ENCODE measurements around the gene CBARP. TPM values are rescaled to one million over a fixed set of nuclear protein-coding genes. Genes with fewer than 3 reads are reported as not detected.
"Not testable (repeated sequence)": the region's sequence is repeated elsewhere in the genome, so short reads cannot be mapped to it uniquely, and the experiment has no call there.

CBARP gene
- total RNA-seq, 1 donor from 2014 or later = 0.96 TPM

DNA sequence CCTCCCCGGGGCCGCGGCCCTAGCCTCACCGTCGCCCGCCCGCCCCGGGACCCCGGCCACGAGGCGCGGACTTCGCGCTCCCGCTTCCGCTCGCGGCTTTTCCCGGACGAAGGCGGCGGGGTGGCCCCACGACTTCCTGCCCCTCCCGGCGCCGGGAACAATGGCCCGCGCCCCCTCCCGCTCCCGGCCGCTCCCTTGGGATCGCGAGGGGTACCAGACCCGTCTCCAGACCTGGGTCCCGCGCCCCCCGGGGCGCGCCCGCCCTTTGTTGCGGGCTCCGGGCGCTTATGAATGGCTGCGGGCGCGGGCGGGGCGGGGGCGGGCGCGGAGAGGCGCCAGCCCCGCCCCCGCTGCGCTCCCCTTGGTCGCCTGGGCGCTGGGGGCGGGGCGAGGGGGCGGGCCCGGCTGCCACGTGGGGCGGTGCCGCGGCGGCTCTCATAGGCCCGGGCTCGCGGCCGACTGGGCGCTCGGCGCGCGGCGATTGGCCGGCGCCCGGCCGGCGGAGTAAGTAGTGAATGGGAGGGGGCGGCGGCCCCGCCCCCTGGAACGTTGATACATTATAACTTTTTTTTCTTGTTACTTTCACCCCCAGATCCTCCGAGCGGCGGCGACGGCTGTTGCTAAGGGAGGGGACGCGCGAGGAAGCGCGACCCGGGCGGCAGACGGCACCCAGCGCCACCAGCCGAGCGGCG, 11.6 kb upstream of the CBARP start:
- H3K4me1 ChIP-seq = peaks cover 85% of the 10 kb centered on the region
- H3K36me3 ChIP-seq = peaks cover 35% of the 10 kb centered on the region
- intact Hi-C loops (cut with micrococcal nuclease) = no loop called here
- no peak for TF ChIP-seq CTCF (IDR thresholded peaks at IDR 0.05; ENCODE audit: borderline replicate concordance)
- H3K4me3 ChIP-seq = peak overlapping the region; percentile 93
- H3K27me3 ChIP-seq (ENCODE audit: low read depth) = no peaks in the 10 kb centered on the region
- no peaks in the 10 kb centered on the region for H3K9me3 ChIP-seq (replicated peaks)
- DNase-seq = peak; percentile 95
- peak overlapping the region; percentile 100 for H3K27ac ChIP-seq (replicated peaks)

GRCh38 chr19:1248786-1249297, 11.0 kb upstream of the CBARP start:
- TF ChIP-seq CTCF (IDR thresholded peaks at IDR 0.05; ENCODE audit: borderline replicate concordance) = peak; percentile 85
- intact Hi-C loops (cut with micrococcal nuclease) = no loop called here
- H3K4me1 ChIP-seq = peaks cover 85% of the 10 kb centered on the region
- H3K27ac ChIP-seq (replicated peaks) = peak overlapping the region; percentile 100
- no peaks in the 10 kb centered on the region for H3K9me3 ChIP-seq (replicated peaks)
- peaks cover 29% of the 10 kb centered on the region for H3K36me3 ChIP-seq
- peak; percentile 88 for DNase-seq
- peak overlapping the region; percentile 93 for H3K4me3 ChIP-seq
- no peaks in the 10 kb centered on the region for H3K27me3 ChIP-seq (ENCODE audit: low read depth)

DNA sequence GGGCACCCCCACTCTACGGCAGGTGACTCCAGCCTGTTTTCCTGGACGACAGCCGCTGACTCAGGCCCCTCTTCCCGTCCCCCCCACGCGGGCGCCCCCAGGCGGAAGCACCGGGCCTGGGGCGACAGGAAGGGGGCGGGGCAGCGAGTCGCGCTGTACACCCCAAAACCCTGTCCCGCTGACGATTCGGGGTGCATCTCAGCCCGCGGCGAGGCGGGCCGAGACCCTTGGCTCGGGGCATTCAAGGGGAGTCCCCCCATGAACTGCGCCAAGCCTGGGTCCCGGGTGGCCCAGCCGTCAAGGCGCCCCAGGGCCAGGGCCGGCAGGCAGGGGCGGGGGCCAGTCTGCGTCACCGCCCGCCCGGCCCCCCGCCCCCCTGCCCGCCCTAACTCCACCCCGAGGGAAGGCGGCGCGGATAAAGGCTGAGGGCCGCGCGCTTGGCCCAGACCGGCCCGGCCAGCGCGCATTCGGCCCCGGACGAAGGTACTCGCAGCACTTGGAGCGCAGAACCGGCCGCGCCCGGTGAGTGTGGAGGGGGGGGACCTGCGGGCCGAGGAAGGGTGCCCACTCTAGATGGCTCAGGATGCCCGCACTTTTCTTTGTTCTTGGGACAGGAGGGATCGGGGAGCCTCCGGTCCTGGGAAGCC, 10.5 kb upstream of the CBARP start, which contains the start of gene MIDN:
Gene MIDN (plus strand): TSS at position 445 of the 647 bp plus-strand sequence. CDS start 1,714 bp downstream, outside the sequence.
- H3K9me3 ChIP-seq (replicated peaks) = no peaks in the 10 kb centered on the region
- peak; percentile 88 for DNase-seq
- peaks cover 85% of the 10 kb centered on the region for H3K4me1 ChIP-seq
- TF ChIP-seq CTCF (IDR thresholded peaks at IDR 0.05; ENCODE audit: borderline replicate concordance) = peak; percentile 28
- H3K27me3 ChIP-seq (ENCODE audit: low read depth) = no peaks in the 10 kb centered on the region
- H3K36me3 ChIP-seq = peaks cover 24% of the 10 kb centered on the region
- H3K4me3 ChIP-seq = peak within 1 kb of the TSS; percentile 93
- H3K27ac ChIP-seq (replicated peaks) = peak within 1 kb of the TSS; percentile 100
- intact Hi-C loops (cut with micrococcal nuclease) = no loop called here

DNA sequence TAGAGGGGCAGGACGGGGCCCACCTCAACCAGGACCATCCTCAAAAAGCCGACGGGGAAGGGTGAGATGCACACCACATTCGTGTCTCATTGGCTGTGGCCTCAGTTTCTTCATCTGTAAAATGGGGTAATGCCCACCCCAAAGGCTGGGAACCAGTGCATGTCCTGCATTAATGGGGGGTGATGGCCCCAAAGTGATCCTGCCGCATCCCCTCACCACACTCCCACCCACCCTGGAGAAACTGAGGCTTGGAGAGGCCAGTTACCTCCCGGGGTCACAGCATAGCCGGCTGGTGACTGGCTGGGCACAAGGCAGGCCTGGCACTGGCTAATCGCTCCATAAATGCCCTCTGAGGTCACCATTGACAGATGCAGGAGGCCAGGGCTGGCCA, 9.9 kb upstream of the CBARP start:
- H3K4me3 ChIP-seq = peak overlapping the region; percentile 93
- H3K27ac ChIP-seq (replicated peaks) = peak overlapping the region; percentile 100
- peak; percentile 77 for DNase-seq
- no peaks in the 10 kb centered on the region for H3K9me3 ChIP-seq (replicated peaks)
- peaks cover 24% of the 10 kb centered on the region for H3K36me3 ChIP-seq
- no peak for TF ChIP-seq CTCF (IDR thresholded peaks at IDR 0.05; ENCODE audit: borderline replicate concordance)
- intact Hi-C loops (cut with micrococcal nuclease) = no loop called here
- H3K27me3 ChIP-seq (ENCODE audit: low read depth) = no peaks in the 10 kb centered on the region
- H3K4me1 ChIP-seq = peaks cover 85% of the 10 kb centered on the region

DNA sequence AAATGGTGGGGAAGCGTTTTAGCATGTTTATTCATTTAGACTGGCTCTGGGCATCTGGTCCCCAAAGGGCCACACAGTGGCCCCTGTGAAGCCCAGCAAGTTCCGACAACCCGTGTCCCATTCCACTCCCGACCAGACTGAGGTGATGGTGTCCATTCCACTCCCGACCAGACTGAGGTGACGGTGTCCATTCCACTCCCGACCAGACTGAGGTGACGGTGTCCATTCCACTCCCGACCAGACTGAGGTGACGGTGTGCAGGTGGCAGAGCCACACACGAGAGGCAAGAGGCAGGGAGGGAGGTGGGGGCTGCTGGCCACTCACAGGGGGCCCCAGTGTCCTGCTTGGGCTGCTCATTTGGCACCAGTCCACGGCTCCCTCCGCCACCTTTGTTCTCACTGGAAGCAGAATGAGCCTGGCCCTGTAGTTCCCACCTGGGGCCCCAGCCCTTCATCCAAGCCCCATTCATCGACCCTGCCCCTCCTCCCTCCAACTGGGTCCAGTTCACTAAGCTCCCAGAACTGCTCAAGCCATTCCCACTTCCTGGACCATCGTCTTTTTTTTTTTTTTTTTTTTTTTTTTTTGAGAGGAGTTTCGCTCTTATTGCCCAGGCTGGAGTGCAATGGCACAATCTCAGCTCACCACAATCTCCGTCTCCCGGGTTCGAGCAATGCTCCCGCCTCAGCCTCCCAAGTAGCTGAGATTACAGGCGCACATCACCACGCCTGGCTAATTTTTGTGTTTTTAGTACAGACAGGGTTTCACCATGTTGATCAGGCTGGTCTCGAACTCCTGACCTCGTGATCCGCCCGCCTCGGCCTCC, 8.7 kb upstream of the CBARP start:
- H3K27me3 ChIP-seq (ENCODE audit: low read depth); intact Hi-C loops (cut with micrococcal nuclease); H3K9me3 ChIP-seq (replicated peaks); H3K4me3 ChIP-seq; DNase-seq: not testable (repeated sequence)
- Histone ChIP-seq H3K4me1 (peaks cover 83% of the 10 kb centered on the region), H3K27ac (replicated peaks) (peak overlapping the region; percentile 100), H3K36me3 (peaks cover 18% of the 10 kb centered on the region)
